ENCODE measurements around the gene ZNF778. TPM values are rescaled to one million over a fixed set of nuclear protein-coding genes. Genes with fewer than 3 reads are reported as not detected.
"Not testable (repeated sequence)": the region's sequence is repeated elsewhere in the genome, so short reads cannot be mapped to it uniquely, and the experiment has no call there.

ZNF778 gene
- total and polyA plus RNA-seq, 11 donors: 1.6 to 14.6 (median 9.2) TPM

DNA sequence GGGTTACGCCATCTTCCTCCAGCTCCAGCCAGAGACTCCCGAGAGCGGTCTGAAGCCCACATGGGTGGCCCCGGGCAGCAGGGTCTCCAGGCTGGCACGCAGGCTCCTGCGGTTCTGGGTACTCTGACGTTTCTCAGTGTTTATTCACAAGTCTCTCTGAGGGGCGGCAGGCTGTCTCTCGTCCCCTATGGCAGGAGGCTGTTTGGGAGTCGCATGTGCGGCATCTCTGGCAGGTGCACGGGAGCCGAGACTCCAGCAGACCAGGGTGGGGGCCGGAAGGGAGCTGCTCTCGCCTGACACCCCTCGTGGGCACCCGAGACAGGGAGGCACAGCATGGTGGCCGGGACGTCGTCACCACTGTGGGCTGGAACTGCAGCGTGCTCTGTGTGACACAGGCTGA, 48.1 kb downstream of the ZNF778 start:
- ATAC-seq (no peak), DNase-seq (no peak)
- no peak for TF ChIP-seq POLR2A (IDR thresholded peaks at IDR 0.05)
- TF ChIP-seq CTCF (IDR thresholded peaks at IDR 0.05): no peak
- intact Hi-C loops (cut with DNase I): no loop called here
- WGBS, 4 donors: 92 to 95% (median 94%) methylated on average over 7 to 21 of the region's 21 CpGs
- H3K27me3 ChIP-seq: no peaks in the 10 kb centered on the region
- peaks cover 3 to 46% (median 42%) of the 10 kb centered on the region in 9 donors for H3K36me3 ChIP-seq
- H3K9me3 ChIP-seq: peaks cover 0 to 10% (median 0%) of the 10 kb centered on the region in 12 donors
- no peak overlapping the region for H3K27ac ChIP-seq
- no peak overlapping the region for H3K4me3 ChIP-seq
- H3K4me1 ChIP-seq: no peaks in the 10 kb centered on the region

GRCh38 chr16:89266521-89267134, 49.1 kb downstream of the ZNF778 start:
- ATAC-seq: no peak
- H3K36me3 ChIP-seq: peaks cover 3 to 56% (median 46%) of the 10 kb centered on the region in 9 donors
- no peaks in the 10 kb centered on the region for H3K27me3 ChIP-seq
- intact Hi-C loops (cut with DNase I): no loop called here
- H3K9me3 ChIP-seq: peaks cover 0 to 10% (median 0%) of the 10 kb centered on the region in 12 donors
- no peak overlapping the region for H3K27ac ChIP-seq
- H3K4me1 ChIP-seq: no peaks in the 10 kb centered on the region
- DNase-seq: peak in 1 of 5 donors; percentile 13
- no peak overlapping the region for H3K4me3 ChIP-seq
- no peak for TF ChIP-seq POLR2A (IDR thresholded peaks at IDR 0.05)
- no peak for TF ChIP-seq CTCF (IDR thresholded peaks at IDR 0.05)
- 90 to 96% (median 94%) methylated on average over 9 to 17 of the region's 17 CpGs for WGBS, 4 donors

GRCh38 chr16:89267746-89268145, 50.2 kb downstream of the ZNF778 start:
- H3K27ac ChIP-seq; H3K27me3 ChIP-seq; H3K4me3 ChIP-seq; intact Hi-C loops (cut with DNase I); ATAC-seq; H3K9me3 ChIP-seq; H3K4me1 ChIP-seq; DNase-seq: not testable (repeated sequence)
- WGBS, 4 donors: 95 to 96% (median 95%) methylated on average over 10 to 14 of the region's 15 CpGs
- peaks cover 3 to 67% (median 52%) of the 10 kb centered on the region in 9 donors for H3K36me3 ChIP-seq

DNA sequence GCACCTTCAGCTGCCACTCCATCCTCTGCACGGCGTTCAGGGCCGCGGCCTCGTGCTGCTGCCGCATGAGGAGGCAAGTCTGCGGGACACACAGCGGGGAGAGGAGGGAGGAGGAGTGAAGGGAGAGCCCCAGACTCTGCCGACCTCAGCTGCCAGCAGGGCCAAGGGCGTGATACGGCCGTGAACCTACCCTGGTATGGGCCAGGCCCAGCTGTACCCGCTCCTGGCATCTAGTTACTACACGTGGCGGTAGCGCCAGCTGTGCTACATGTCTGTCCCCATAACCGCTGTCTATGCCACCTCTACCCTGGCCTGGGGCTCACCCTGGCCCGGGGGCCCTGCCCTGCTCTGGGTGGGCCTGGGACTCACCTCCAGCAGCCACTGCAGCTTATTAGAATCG, 51.1 kb downstream of the ZNF778 start:
- peak in 1 of 4 donors; percentile 7 for ATAC-seq

More for the DNA sequence above, 51.1 kb downstream of the ZNF778 start:
- intact Hi-C loops (cut with DNase I): no loop called here
- Histone ChIP-seq H3K27me3 (no peaks in the 10 kb centered on the region), H3K4me3 (no peak overlapping the region), H3K9me3 (no peaks in the 10 kb centered on the region), H3K36me3 (peaks cover 3 to 76% (median 61%) of the 10 kb centered on the region in 9 donors), H3K4me1 (no peaks in the 10 kb centered on the region), H3K27ac (no peak overlapping the region)
- no peak for DNase-seq
- 89 to 96% (median 94%) methylated on average over 9 to 19 of the region's 19 CpGs for WGBS, 4 donors
- no peak for TF ChIP-seq CTCF (IDR thresholded peaks at IDR 0.05)
- no peak for TF ChIP-seq POLR2A (IDR thresholded peaks at IDR 0.05)
